B cell (primary cell): Measurements from ENCODE around the gene SCRN2. TPM values are rescaled to one million over a fixed set of nuclear protein-coding genes. Genes with fewer than 3 reads are reported as not detected.
A peak's percentile ranks its signal among the peaks of the same experiment; 100 is the strongest.

ENCODE experiments used
- ATAC-seq: fragments of 200-7000 bp; cut with Tn5 transposase; one replicate; pipeline ENCODE4 v1.10.0; 2021; ENCODE audit warnings: low read depth, mild to moderate bottlenecking, moderate number of reproducible peaks, moderate library complexity
- CTCF ChIA-PET: fragments of 350-600 bp; sonication (Branson Sonifier 250); formaldehyde crosslinking; loops from one replicate; lab custom pipeline; 2021; ENCODE audit warnings: antibody characterized with exemption, inconsistent platforms; lab: Charles Lee
- POLR2A ChIA-PET: fragments of 350-600 bp; sonication (Branson Sonifier 250); formaldehyde crosslinking; loops from one replicate; lab custom pipeline; 2021; ENCODE audit warnings: antibody characterized with exemption; lab: Charles Lee
- DNase-seq: peaks from one replicate; pipeline ENCODE4 v3.0.0; 2013
- H2AFZ ChIP-seq: 2 replicates; pipeline ENCODE4 v1.6.1; 2012; ENCODE audit warnings: mild to moderate bottlenecking, low read depth, low read length; ENCODE audit not compliant: insufficient read depth, poor library complexity, severe bottlenecking
- H3K27ac ChIP-seq, 2 donors: 1 replicate in 1 of 2; 2 replicates in 1 of 2; pipeline ENCODE4 v1.5.1; 2012 to 2013; ENCODE audit warnings: low read length in 2 of 2, mild to moderate bottlenecking in 2 of 2, moderate library complexity in 1 of 2
- H3K27me3 ChIP-seq, 4 experiments: fragments of 200-600 bp in 1 of 4; sonication (generic) in 1 of 4; replicated peaks in 1 of 4; 1 replicate in 2 of 4; 2 replicates in 2 of 4; pipeline versions ENCODE4 v1.6.1 to v1.7.0; 2013 to 2016; ENCODE audit warnings: low read length in 3 of 4, mild to moderate bottlenecking in 2 of 4, mixed read lengths in 1 of 4, moderate library complexity in 1 of 4; ENCODE audit not compliant: insufficient read depth in 4 of 4, control insufficient read depth in 3 of 4; ENCODE audit errors: control extremely low read depth in 1 of 4
- H3K36me3 ChIP-seq, 2 experiments: replicated peaks in 1 of 2; 1 replicate in 1 of 2; 2 replicates in 1 of 2; pipeline versions ENCODE4 v1.6.1 to v1.7.1; 2013; ENCODE audit warnings: low read length in 1 of 2; ENCODE audit not compliant: insufficient read depth in 2 of 2, control insufficient read depth in 1 of 2; ENCODE audit errors: control extremely low read depth in 1 of 2, extremely low read depth in 1 of 2
- H3K4me1 ChIP-seq, 2 donors: fragments of 200-600 bp in 1 of 2; sonication (generic) in 1 of 2; 1 replicate in 1 of 2; 2 replicates in 1 of 2; pipeline versions ENCODE4 v1.5.1 to v1.6.1; 2013 to 2017; ENCODE audit warnings: low read length in 2 of 2; ENCODE audit not compliant: control insufficient read depth in 2 of 2, insufficient read depth in 2 of 2
- H3K4me2 ChIP-seq: replicated peaks from 2 replicates; pipeline ENCODE3; 2012; ENCODE audit warnings: mild to moderate bottlenecking, low read depth, low read length; ENCODE audit not compliant: poor library complexity, severe bottlenecking
- H3K4me3 ChIP-seq, 5 experiments: fragments of 200-600 bp in 1 of 5; sonication (generic) in 1 of 5; 1 replicate in 3 of 5; 2 replicates in 2 of 5; pipeline versions ENCODE4 v1.5.1 to v1.7.0; 2011 to 2016; ENCODE audit warnings: low read length in 4 of 5, mild to moderate bottlenecking in 4 of 5, low read depth in 2 of 5, control low read depth in 1 of 5, moderate library complexity in 1 of 5; ENCODE audit not compliant: insufficient read depth in 1 of 5; ENCODE audit errors: control extremely low read depth in 1 of 5, extremely low read depth in 1 of 5
- H3K79me2 ChIP-seq: fragments of 200-600 bp; sonication (generic); one replicate; pipeline ENCODE4 v1.6.0; 2016; ENCODE audit warnings: low read length; ENCODE audit not compliant: control insufficient read depth, insufficient read depth
- H3K9ac ChIP-seq: fragments of 200-600 bp; sonication (generic); 2 replicates; pipeline ENCODE4 v1.6.1; 2017; ENCODE audit warnings: mild to moderate bottlenecking, low read length, moderate library complexity
- H3K9me3 ChIP-seq, 3 donors: one replicate each; pipeline versions ENCODE4 v1.6.1 to v1.7.1; 2013; ENCODE audit warnings: low read length in 2 of 3; ENCODE audit not compliant: control insufficient read depth in 2 of 3, insufficient read depth in 1 of 3; ENCODE audit errors: control extremely low read depth in 1 of 3
- H4K20me1 ChIP-seq: 2 replicates; pipeline ENCODE4 v1.6.0; 2012; ENCODE audit warnings: mild to moderate bottlenecking, low read length; ENCODE audit not compliant: insufficient read depth, control insufficient read depth, poor library complexity, severe bottlenecking
- H3K27ac Mint-ChIP-seq: one replicate; pipeline ENCODE4 v1.8.0; 2021; ENCODE audit warnings: mixed read lengths
- H3K27me3 Mint-ChIP-seq: one replicate; pipeline ENCODE4 v1.8.0; 2021; ENCODE audit warnings: mixed read lengths
- H3K4me1 Mint-ChIP-seq: one replicate; pipeline ENCODE4 v1.8.0; 2021; ENCODE audit warnings: mixed read lengths
- H3K4me3 Mint-ChIP-seq: one replicate; pipeline ENCODE4 v1.8.0; 2021; ENCODE audit warnings: mixed read lengths
- H3K9me3 Mint-ChIP-seq: one replicate; pipeline ENCODE4 v1.8.0; 2022; ENCODE audit warnings: mixed read lengths; ENCODE audit not compliant: insufficient read depth
- CTCF ChIP-seq: fragments of 200-600 bp; IDR thresholded peaks from one replicate; pipeline ENCODE4 v1.8.0; 2022; ENCODE audit warnings: antibody characterized with exemption, mild to moderate bottlenecking
- EZH2 ChIP-seq: IDR thresholded peaks from 2 replicates; pipeline ENCODE4 v1.6.1; 2012; ENCODE audit warnings: borderline replicate concordance, low read depth, mild to moderate bottlenecking, moderate library complexity, low read length; ENCODE audit not compliant: insufficient read depth, poor library complexity, severe bottlenecking
- WGBS: methylation state at CpG from one replicate; pipeline ENCODE4 v1.1.5; 2013; ENCODE audit warnings: missing lambda C conversion rate; ENCODE audit not compliant: insufficient coverage; 5-methylcytosine and 5-hydroxymethylcytosine counted together
- intact Hi-C: fragments of 100-400 bp; cut with micrococcal nuclease; formaldehyde crosslinking; loops from one replicate; pipeline ENCODE4 v1.10.0; 2022
- polyA plus RNA-seq: library from polyadenylated mRNA; depleted of rRNA; stranded (reverse); fragments of >200 nt; gene quantifications from 2 replicates; pipeline ENCODE4 v1.2.3, GENCODE V29; 2012
- total RNA-seq, 2 donors: library from RNA; stranded (reverse); fragments of 120-200 nt in 1 of 2; gene quantifications; 1 replicate in 1 of 2; 2 replicates in 1 of 2; pipeline versions ENCODE4 v1.2.3 to v1.2.4, GENCODE V29; 2013 to 2022

Gene SCRN2
- total and polyA plus RNA-seq, 2 donors (not counting 1 experiment from before 2014, with no cell fraction given), result 47.8 to 71.9 TPM

- peaks cover 1% of the 10 kb centered on the region for H3K4me1 Mint-ChIP-seq
- DNase-seq, result peak; percentile 68
- no peak overlapping the region for H3K4me2 ChIP-seq
- WGBS, result 32% methylated on average over 8 of the region's 9 CpGs
- ChIA-PET POLR2A (no interaction called here), CTCF (interaction anchor here (0.6 to 2.8 kb wide), 12 partner anchors 20 to 726 kb away, joined by 3 to 14 read pairs (median 3); no protein-coding TSS in a partner anchor)
- no peak overlapping the region for H3K27ac Mint-ChIP-seq
- TF ChIP-seq CTCF (peak; percentile 71), EZH2 (no peak)
- H3K27me3 Mint-ChIP-seq, result peaks cover 7% of the 10 kb centered on the region
- no peaks in the 10 kb centered on the region for H3K9me3 Mint-ChIP-seq
- no peak overlapping the region for H3K9ac ChIP-seq
- peaks cover 0 to 8% (median 0%) of the 10 kb centered on the region in 4 experiments for H3K27me3 ChIP-seq
- no peaks in the 10 kb centered on the region for H3K79me2 ChIP-seq
- H3K4me3 Mint-ChIP-seq, result no peak overlapping the region
- no peak overlapping the region for H2AFZ ChIP-seq
- intact Hi-C loops, result loop anchor here (1.0 to 10.0 kb wide), 3 partner anchors 26 to 138 kb away; partner anchors contain the start of gene TBKBP1
- no peaks in the 10 kb centered on the region for H3K9me3 ChIP-seq
- no peak overlapping the region for H3K4me3 ChIP-seq
- no peaks in the 10 kb centered on the region for H4K20me1 ChIP-seq
- peak; percentile 79 for ATAC-seq
- no peaks in the 10 kb centered on the region for H3K4me1 ChIP-seq
- H3K36me3 ChIP-seq, result peaks cover 0 to 5% of the 10 kb centered on the region in 2 experiments
- H3K27ac ChIP-seq, result no peak overlapping the region
Measured at GRCh38 chr17:47802341-47803022, 38.6 kb downstream of the SCRN2 start.

GRCh38 chr17:47801906-47802305 lies 39.2 kb downstream of the SCRN2 start:
- DNase-seq (no peak), ATAC-seq (no peak)
- Mint-ChIP-seq H3K27ac (no peak overlapping the region), H3K4me3 (no peak overlapping the region), H3K27me3 (peaks cover 9% of the 10 kb centered on the region), H3K4me1 (peaks cover 1% of the 10 kb centered on the region), H3K9me3 (no peaks in the 10 kb centered on the region)
- Histone ChIP-seq H4K20me1 (no peaks in the 10 kb centered on the region), H3K4me2 (no peak overlapping the region), H3K9ac (no peak overlapping the region), H3K27ac (no peak overlapping the region), H3K79me2 (no peaks in the 10 kb centered on the region), H3K27me3 (peaks cover 0 to 8% (median 0%) of the 10 kb centered on the region in 4 experiments), H3K4me3 (no peak overlapping the region), H3K36me3 (no peaks in the 10 kb centered on the region), H2AFZ (no peak overlapping the region), H3K4me1 (no peaks in the 10 kb centered on the region), H3K9me3 (no peaks in the 10 kb centered on the region)
- intact Hi-C loops, result loop anchor here (1.0 to 10.0 kb wide), 3 partner anchors 25 to 138 kb away; partner anchors contain the start of gene TBKBP1
- TF ChIP-seq CTCF (no peak), EZH2 (no peak)
- POLR2A ChIA-PET, result interaction anchor here (0.6 to 0.8 kb wide), 2 partner anchors 12 to 138 kb away, joined by 3 to 5 read pairs; no protein-coding TSS in a partner anchor
- CTCF ChIA-PET, result interaction anchor here (0.6 to 2.8 kb wide), 12 partner anchors 20 to 418 kb away, joined by 3 to 14 read pairs (median 3); no protein-coding TSS in a partner anchor
- 74% methylated on average over 4 of the region's 6 CpGs for WGBS
